ENCODE data around the gene WDR11. TPM values are rescaled to one million over a fixed set of nuclear protein-coding genes. Genes with fewer than 3 reads are reported as not detected.

WDR11 gene
- polyA plus RNA-seq, 3 donors, result 32.9 to 68.0 (median 50.1) TPM

GRCh38 chr10:120891365-120891764, 40.2 kb downstream of the WDR11 start:
- no peak overlapping the region for H3K4me3 Mint-ChIP-seq
- no peak for DNase-seq
- H3K4me3 ChIP-seq (replicated peaks in 1 of 3; ENCODE audit: low read depth in 2 of 3, low read length in 3 of 3), result no peak overlapping the region
- peaks cover 0 to 1% (median 0%) of the 10 kb centered on the region in 3 donors for H3K27me3 Mint-ChIP-seq (ENCODE audit: low read depth in 3 of 3)
- peaks cover 3% of the 10 kb centered on the region for H4K20me1 ChIP-seq (ENCODE audit: insufficient read depth, low read length)
- no peak overlapping the region for H3K27ac ChIP-seq (ENCODE audit: low read depth in 1 of 2, low read length in 2 of 2)
- peaks cover 0 to 2% (median 0%) of the 10 kb centered on the region in 7 donors for H3K9me3 Mint-ChIP-seq
- no peak overlapping the region for H3K4me2 ChIP-seq (replicated peaks; ENCODE audit: extremely low read depth, low read length, poor library complexity, severe bottlenecking)
- H3K9ac ChIP-seq (ENCODE audit: insufficient read depth, low read length, poor library complexity, severe bottlenecking), result no peak overlapping the region
- intact Hi-C loops (cut with micrococcal nuclease), result no loop called here
- H3K4me1 Mint-ChIP-seq, result no peaks in the 10 kb centered on the region
- TF ChIP-seq, protein P1, sequence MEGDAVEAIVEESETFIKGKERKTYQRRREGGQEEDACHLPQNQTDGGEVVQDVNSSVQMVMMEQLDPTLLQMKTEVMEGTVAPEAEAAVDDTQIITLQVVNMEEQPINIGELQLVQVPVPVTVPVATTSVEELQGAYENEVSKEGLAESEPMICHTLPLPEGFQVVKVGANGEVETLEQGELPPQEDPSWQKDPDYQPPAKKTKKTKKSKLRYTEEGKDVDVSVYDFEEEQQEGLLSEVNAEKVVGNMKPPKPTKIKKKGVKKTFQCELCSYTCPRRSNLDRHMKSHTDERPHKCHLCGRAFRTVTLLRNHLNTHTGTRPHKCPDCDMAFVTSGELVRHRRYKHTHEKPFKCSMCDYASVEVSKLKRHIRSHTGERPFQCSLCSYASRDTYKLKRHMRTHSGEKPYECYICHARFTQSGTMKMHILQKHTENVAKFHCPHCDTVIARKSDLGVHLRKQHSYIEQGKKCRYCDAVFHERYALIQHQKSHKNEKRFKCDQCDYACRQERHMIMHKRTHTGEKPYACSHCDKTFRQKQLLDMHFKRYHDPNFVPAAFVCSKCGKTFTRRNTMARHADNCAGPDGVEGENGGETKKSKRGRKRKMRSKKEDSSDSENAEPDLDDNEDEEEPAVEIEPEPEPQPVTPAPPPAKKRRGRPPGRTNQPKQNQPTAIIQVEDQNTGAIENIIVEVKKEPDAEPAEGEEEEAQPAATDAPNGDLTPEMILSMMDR (IDR thresholded peaks at IDR 0.05), result no peak
- H3K27me3 ChIP-seq (ENCODE audit: control insufficient read depth in 2 of 2, insufficient read depth in 2 of 2, low read length in 2 of 2), result no peaks in the 10 kb centered on the region
- no peaks in the 10 kb centered on the region for H3K9me3 ChIP-seq (replicated peaks in 1 of 2; ENCODE audit: control insufficient read depth in 1 of 2, insufficient read depth in 1 of 2, low read length in 2 of 2)
- H3K4me1 ChIP-seq (ENCODE audit: control insufficient read depth in 1 of 2, insufficient read depth in 2 of 2, low read length in 2 of 2), result no peaks in the 10 kb centered on the region
- no peaks in the 10 kb centered on the region for H3K79me2 ChIP-seq (ENCODE audit: insufficient read depth, low read length)
- H3K36me3 ChIP-seq (replicated peaks in 1 of 2; ENCODE audit: control insufficient read depth in 1 of 2, insufficient read depth in 2 of 2, low read length in 2 of 2), result peaks cover 76 to 88% of the 10 kb centered on the region in 2 donors
- no peak overlapping the region for H2AFZ ChIP-seq (ENCODE audit: insufficient read depth, low read depth, low read length, poor library complexity, severe bottlenecking)
- H3K36me3 Mint-ChIP-seq, result peaks cover 71 to 73% of the 10 kb centered on the region in 2 donors
- no peak overlapping the region for H3K27ac Mint-ChIP-seq

DNA sequence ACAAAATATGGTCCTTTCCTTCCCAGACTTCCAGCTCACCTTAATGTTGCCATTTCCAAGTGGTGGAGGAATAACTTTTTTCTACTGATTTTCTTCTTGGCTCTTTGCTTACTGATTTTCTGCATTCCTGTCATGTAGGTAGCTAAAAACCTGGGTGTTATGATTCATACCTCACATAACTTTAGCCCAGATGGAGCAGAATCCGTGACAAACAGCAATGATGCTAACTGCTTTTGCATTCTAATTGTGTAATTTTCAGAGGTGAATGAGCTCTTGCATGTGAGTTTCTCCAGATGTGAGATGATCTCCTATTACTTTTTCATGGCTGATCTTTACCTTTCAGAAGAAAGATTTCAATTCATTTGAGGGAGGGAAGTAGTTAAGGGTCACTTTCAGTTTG, 43.4 kb downstream of the WDR11 start:
- TF ChIP-seq, protein P1 (IDR thresholded peaks at IDR 0.05), result no peak
- Histone ChIP-seq H3K27ac (ENCODE audit: low read depth in 1 of 2, low read length in 2 of 2) (no peak overlapping the region), H3K4me1 (ENCODE audit: control insufficient read depth in 1 of 2, insufficient read depth in 2 of 2, low read length in 2 of 2) (no peaks in the 10 kb centered on the region), H3K79me2 (ENCODE audit: insufficient read depth, low read length) (no peaks in the 10 kb centered on the region), H2AFZ (ENCODE audit: insufficient read depth, low read depth, low read length, poor library complexity, severe bottlenecking) (no peak overlapping the region), H3K36me3 (replicated peaks in 1 of 2; ENCODE audit: control insufficient read depth in 1 of 2, insufficient read depth in 2 of 2, low read length in 2 of 2) (peaks cover 63 to 81% of the 10 kb centered on the region in 2 donors), H3K4me2 (replicated peaks; ENCODE audit: extremely low read depth, low read length, poor library complexity, severe bottlenecking) (no peak overlapping the region), H4K20me1 (ENCODE audit: insufficient read depth, low read length) (peaks cover 3% of the 10 kb centered on the region), H3K27me3 (ENCODE audit: control insufficient read depth in 2 of 2, insufficient read depth in 2 of 2, low read length in 2 of 2) (no peaks in the 10 kb centered on the region), H3K9ac (ENCODE audit: insufficient read depth, low read length, poor library complexity, severe bottlenecking) (no peak overlapping the region), H3K4me3 (replicated peaks in 1 of 3; ENCODE audit: low read depth in 2 of 3, low read length in 3 of 3) (no peak overlapping the region), H3K9me3 (replicated peaks in 1 of 2; ENCODE audit: control insufficient read depth in 1 of 2, insufficient read depth in 1 of 2, low read length in 2 of 2) (no peaks in the 10 kb centered on the region)
- Mint-ChIP-seq H3K4me3 (no peak overlapping the region), H3K27ac (no peak overlapping the region), H3K27me3 (ENCODE audit: low read depth in 3 of 3) (peaks cover 0 to 1% (median 0%) of the 10 kb centered on the region in 3 donors), H3K9me3 (no peaks in the 10 kb centered on the region), H3K36me3 (peaks cover 63 to 71% of the 10 kb centered on the region in 2 donors), H3K4me1 (no peaks in the 10 kb centered on the region)
- DNase-seq, result no peak
- no CpG with 5 or more reads among the region's 1 CpG for WGBS (ENCODE audit: insufficient coverage)
- intact Hi-C loops (cut with micrococcal nuclease), result no loop called here

Data from CD14-positive monocyte (primary cell).